Activated gamma-delta T cell treated with Interleukin-2 at 50 U/mL for 16 hours (primary cell): ENCODE results near the gene CCDC102B.
"Not testable (repeated sequence)": the region's sequence is repeated elsewhere in the genome, so short reads cannot be mapped to it uniquely, and the experiment has no call there.

Source experiments
- DNase-seq: peaks from one replicate; pipeline ENCODE4 v3.0.0-alpha.2; 2020

CCDC102B gene

DNA sequence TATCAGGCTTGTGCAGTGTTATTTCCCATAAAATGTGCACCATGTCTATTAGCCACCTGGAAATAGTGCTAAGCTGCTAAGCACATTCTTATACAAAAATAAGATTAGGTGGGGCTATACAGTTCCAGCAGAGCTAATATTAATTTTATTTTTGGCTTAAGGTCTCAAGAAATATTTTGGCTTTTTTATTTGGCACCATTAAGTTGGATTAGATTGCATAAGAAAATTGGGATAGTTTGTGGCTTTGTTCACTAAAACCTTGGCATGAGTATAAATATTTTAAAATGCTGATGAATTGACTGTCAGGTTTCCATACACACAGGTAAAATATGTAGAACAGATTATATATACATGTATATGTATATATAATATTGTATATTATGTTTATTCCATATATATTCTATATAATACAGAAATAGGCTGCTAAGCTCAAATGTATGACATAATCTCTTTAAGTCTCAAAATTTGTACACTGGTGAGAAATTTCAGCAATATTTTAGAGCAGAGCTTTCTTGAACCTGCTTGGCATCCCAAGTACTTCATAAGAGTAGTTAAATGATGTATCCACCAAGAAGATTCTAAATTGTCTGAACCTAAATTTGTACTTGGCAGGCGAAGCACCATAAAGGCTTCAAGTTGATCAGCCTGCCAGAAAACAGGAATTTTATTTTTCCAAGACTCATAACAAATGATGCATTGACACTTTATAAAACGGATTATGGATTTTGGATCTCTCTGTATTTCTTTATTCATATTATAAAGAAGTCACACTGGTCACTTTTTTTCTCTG lies 32.6 kb downstream of the CCDC102B start:
- no peak for DNase-seq

DNA sequence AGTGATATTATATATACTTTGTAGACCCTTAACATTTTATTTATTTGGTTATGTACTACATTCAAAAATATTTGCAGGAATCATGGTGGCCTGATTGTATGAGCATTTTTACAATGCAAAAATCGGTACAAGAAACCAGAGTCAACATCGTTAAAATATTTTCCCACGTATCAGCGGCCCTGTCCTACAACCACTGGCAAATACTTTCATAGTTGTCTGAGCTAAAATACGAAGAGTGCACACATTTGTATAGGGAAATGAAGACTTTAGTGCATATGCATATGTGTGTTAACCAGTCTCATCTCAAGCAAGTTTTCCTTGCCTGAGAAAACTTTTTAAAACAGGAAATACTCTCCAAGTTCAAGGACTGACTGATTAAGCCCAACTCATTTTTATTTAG lies 35.9 kb downstream of the CCDC102B start:
- no peak for DNase-seq

DNA sequence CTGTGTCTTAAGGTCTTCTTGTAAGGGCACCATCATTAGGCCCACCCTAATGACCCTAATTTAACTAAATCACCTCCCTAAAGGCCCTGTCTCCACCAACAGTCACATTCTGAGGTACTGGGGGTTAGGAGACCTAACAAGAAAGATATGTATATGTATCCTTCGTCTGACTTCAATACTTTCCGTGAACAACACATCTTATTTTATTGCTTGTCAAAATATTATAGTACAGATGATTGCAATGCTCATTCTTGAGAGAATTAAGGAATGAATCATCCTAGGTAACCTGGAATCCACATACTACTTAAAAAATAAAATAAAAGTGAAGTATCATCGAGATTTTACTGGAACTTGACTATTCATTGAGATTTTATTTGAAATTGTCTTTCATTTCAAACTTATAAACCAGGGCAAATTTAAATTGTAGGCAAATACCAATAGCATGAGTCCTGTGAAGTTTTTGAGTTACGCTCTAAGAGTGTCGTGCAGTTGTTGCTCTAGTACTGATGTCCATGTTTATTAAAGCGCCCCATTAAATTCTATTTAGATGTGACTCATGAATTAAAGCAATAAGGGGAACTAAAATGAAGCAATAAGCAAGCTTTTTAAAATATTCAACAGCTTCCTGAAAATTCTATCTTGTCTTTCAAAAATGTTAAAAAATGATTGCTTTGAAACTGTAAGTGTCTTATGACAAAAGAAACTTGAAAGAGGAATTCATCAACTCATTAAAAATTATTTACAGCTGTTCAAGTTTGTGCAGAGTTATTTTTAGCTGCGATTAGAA lies 40.0 kb downstream of the CCDC102B start:
- no peak for DNase-seq

DNA sequence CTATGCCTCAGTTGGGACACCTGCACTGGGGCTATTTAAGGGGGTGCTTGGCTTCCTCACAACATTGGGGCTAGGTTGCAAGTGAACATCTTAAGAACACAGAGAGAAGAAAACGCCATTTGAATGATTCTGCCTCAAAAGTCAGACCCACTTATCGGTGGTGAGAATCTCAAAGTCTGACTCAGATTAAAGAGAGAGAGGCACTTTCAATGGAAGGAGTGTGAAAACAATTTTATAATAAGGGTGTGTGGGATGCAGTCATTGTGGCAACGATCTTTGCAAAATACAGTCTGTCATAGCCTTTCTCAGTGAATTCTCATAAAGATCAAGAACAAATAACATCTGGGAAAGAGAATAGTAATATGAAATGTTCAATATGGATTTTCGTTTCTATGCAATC lies 41.8 kb downstream of the CCDC102B start:
- no peak for DNase-seq

DNA sequence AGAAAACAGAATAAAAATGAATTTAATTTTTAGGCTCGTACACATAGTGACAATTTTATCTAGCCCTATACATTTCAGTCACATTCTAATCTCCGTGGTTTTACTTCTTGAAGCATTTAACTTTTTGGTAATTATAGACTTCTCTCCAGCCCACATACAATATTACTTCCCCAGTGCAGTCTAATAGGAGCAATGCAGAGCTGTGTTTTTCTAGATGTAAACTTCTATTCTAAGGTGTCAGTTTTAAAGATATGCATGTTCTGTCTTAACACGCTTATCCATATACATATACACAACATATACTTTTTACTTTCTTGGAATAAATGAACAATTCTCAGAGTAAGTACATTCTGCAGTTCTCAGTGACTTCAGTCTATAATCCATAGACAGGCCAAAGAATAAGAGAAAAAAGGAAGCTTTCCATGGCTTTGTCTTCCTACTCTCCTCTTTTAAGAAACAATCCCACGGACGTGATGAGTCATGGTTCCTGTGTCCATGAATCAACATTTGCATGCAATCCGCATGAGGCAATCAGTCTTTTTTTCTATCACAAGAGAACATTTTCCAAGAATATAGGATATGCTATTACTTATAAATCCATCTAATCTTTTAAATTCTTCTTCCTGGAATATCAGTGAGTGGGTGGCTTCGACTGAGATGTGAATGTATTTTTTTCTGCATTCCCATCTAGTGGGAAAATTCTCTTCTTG lies 42.8 kb downstream of the CCDC102B start:
- DNase-seq, result no peak

DNA sequence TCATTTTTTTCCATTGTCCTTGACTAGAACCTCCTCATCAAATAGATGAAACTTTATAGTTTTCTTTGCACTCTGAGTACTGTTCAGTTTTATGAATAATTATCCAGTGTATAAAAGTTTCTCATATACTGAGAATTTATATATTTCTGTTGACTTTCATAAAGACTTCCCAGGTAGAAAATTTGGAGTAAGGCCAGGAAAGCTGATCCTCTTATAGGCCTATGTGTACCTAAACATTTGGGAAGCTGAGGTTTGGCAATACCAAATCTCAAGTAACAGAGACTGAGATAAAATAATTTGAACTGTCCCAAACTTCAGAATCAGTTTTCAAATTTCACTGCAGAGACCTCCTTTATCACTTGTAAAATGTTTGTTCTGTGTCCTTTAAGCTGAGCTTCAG lies 43.4 kb downstream of the CCDC102B start:
- DNase-seq, result no peak

DNA sequence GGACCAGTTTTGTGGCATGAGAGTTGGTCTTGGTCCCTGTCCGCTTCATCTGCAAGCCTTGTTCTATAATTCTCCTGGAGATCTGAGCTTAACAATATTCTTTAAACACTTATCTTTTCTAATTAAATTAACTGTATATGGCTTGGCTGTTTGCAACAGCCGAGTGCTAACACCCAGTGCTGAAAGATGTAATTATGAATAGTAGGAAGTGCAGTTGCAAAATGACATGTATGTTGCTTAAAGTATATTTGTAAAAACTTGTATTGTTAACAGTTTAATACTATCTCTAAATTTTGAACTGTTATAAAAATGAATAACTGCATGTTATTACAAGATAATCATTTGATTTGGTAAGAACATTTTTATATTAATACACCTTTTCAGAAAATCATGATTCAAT lies 45.1 kb downstream of the CCDC102B start:
- DNase-seq, result no peak

DNA sequence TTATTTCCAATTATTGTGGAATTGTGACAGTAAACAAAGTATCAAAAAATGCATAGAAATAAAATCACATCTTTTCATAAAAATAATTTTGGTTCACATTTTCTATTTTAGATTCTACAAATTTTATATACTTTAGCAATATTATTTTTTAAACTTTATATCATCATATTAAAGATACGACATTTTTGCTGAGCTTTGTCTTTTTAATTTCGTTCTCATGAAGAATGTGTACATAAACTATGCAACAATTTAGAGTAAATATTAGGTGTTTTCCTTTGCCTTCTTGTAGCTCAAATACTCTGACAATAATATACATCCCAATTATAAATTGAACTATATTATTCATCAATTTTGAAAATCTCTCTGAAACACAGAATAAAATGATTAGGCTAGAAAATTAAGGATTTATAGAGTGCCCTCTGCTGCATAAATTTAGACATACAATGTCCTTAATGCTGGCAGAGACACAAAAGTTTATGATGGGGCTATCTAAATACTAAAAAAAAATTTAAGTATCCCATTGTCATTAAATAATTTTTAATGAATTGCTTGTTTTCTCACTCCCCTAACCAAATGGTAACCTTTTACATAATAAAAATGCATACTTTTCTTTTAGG lies 45.7 kb downstream of the CCDC102B start:
- no peak for DNase-seq

DNA sequence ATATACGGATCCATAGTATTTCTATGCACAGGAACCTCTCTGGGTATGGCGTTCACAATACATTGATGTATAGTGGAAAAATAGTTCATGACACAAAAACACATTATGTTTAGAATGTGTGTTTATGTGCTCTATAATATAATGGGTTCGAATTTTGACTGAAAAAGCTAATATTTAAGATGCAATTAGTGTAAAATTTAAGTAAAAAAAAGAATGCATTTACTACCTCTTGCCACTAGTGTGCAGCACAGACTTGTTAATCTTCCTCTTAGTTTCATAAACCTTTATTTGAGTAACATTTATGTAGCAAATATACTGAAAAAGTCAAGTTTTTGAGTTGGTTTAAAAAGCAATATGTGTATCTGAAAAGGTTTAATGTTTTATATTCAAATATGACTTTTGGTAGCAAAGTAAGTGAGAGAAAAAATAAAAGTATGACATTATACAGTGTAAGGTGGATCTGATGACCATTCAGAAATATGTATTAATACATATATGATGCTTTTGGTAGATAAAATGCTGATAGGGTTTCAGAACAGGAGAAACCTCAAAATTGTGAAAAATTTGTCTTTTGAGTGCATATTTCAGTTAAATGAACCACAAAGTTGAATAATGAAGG lies 49.4 kb downstream of the CCDC102B start:
- no peak for DNase-seq

DNA sequence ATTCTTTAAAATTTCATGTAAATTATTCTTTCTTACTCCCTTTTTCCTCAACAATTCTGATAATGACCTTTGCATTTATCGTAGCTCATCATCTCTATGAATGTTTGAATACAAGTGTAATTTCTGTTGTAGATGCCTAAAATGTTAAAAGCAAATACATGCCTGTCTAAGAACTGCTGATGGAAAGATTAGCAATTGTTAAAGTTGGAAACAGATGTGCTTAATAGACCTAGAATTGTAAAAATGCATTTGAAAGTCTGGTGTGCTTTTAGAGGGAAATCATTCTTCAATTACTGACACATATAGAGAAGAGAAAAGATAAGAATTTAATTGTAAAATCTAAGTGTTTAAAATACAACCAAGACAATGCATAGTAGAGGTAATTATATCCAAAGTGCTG lies 50.4 kb downstream of the CCDC102B start:
- DNase-seq, result no peak

DNA sequence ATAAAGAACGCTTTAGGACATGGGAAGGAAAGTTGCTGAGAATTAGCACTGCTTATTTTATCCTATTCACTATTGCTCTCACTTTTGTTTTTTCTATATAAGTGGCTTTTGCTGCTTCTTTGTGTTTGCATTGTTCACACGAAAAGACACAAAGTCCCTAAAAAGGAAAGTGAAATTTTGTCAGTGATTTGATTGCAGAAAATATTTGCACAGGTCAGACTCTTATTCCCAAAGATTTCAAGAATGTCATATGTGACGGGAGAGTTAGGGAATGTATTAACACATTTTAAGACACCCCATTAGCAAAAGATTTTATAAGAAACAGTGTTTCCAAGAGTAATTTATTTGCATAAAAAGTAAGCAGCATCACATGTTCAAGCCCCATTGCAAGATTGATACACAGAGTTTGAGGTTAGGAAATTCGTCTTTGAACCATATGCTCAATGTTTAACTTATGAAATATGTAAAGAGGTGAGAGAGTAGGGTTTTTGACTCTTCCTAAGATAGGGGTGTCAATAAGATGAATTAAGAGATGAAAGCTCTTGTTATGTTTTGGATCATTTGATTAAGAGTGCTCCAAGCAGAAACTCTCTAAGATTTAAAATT lies 57.0 kb downstream of the CCDC102B start:
- DNase-seq, result no peak

DNA sequence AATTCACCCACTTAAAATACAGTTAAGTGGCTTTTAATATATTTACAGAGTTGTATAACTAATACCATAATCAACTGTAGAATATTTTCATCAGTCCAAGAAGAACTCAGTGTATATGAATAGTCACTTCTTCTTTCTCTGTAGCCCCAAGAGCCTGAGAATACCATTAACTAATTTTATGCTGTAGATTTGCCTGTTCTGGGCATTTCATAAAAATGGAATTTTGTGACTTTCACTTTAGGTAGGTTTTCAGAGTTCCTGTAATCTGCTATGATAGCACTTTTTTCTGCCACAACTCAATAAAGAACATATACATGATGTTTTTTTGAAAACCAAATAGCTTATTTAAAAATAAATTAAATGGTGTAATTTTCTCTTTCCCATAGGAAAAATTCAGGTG lies 57.6 kb downstream of the CCDC102B start:
- no peak for DNase-seq

DNA sequence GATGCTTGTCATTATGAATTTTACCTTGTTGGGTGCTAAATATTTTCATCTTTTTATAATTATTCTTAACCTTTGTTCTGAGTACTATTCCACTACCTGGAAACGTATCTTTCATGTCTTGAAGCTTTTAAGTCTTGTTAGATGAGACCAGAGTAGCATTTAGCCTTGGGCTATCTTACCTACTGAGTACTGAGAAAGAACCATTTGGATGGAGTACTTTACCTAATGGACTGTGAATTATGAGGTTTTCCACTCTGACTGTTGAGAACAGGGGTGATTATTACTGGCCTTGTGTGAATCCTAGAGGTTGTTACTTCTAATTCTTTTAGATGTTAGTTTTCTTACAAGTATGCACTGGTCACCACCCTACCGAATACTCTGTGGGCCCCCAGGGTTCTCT lies 63.5 kb downstream of the CCDC102B start:
- DNase-seq, result no peak

DNA sequence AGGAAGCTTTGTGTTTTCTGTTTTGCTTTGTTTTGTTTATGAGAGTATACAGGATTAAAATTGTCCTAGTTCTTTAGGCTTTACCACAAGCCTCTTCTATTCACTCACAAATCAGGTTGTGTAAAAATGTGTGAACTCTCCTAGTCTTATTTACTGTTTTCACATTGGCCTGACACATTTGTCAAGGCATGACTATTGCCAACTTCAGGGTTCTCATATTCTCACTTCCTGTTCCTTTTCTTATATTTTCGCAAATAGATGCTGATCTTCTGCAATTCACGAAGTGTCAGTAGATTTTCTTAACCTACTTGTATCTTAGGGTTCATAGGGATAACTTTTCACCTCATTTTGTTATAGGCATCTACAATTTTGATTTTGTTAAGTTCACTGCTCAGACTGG lies 67.1 kb downstream of the CCDC102B start:
- no peak for DNase-seq

DNA sequence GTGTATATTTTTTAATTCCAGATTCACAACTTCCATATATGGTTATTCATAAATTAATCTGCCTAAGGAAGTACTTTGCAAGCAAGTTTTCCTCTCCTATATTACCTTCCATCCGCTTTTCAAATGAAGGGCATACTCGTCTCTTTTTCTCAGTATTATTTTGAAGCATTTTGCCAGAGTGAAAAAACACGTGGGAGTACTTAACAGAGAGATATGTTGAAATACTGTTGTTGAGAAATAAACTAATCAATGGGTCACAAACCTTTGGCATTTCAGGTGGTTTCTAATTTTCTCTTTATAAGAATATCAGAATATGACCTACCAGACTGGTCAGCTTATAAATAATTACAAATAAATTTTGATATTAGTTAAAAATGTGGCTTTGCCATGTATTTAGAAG lies 67.6 kb downstream of the CCDC102B start:
- no peak for DNase-seq

DNA sequence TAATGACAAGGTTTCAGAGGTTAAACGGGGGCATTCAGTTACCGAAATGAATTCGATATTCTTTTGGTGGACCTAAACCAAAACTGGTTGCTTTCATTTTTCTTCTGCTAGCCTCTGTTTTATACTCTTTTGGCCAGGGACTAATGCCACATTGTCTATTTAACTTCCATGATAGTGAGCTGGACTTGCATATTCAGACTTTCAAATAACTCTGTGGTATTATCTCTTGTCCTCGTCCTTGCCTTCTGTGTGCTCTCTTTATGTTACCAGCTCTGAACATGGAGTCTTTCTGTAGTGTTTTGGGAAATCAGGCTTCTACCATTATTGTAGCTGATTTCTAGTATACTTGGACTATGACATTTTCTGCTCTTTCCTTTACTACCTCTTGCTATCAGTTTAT lies 75.1 kb downstream of the CCDC102B start:
- DNase-seq, result no peak

DNA sequence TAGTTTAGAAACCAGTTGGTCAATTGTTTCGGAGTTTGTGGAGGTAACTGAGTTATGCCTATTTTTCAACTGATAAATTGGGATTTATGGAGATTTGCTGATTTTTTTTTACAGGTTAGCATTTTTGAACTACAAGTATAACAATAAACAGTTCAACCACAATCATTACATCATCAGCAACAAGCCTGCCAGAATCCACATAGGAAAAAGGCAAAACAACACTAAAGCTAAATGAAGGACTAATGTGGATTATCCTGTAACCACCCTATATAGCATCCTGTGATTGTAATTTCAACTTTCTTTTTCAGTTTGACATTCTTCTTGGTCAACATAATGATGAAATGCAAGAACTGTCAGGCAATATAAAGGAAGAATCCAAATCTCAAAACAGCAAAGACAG lies 76.5 kb downstream of the CCDC102B start:
- DNase-seq, result no peak

DNA sequence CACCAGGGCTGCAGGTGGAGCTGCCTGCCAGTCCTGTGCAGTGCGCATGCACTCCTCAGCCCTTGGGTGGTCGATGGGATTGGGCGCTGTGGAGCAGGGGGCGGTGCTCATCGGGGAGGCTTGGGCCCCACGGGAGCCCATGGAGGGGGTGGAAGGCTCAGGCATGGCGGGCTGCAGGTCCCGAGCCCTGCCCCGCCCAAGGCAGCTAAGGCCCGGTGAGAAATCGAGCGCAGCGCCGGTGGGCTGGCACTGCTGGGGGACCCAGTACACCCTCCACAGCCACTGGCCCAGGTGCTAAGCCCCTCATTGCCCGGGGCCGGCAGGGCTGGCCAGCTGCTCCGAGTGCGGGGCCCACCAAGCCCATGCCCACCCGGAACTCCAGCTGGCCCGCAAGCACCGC lies 82.1 kb downstream of the CCDC102B start:
- DNase-seq, result not testable (repeated sequence)

DNA sequence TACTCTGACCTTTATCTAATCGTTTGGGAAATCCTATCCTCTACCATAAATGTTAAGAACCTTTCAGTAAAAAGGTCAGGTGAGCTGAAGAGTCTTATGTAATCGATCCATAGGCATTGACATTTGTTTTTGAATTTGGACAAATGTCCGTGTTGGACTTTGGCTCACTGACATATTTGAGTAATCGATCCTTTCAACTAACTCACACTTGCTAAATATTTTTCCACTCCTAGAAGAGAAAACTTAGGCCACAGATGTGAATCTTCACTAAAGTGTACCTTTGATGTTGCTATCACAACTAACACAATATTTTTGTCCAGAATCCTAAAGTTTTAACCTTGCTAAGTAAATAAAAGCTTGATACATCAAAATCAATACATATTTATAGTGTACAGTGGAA lies 89.5 kb downstream of the CCDC102B start:
- DNase-seq, result no peak

DNA sequence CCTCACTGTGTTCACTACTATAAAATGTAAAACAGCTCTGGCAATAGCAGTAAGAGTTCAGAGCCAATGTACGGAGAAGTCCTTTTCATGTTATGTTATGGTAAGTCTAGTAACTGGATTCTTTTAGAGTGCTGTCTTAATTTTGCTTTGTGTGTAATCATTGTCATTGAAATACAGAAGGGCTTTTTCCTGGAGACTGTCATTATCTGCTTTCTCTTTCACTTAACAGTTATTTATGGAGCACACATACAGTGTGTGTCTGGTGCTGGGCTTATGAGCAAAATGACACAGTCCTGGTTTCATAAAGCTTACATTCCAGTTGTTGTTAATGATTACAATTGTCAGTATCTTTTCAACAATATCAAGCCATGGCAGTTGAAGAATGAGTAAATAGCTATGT lies 95.5 kb downstream of the CCDC102B start:
- DNase-seq, result no peak

DNA sequence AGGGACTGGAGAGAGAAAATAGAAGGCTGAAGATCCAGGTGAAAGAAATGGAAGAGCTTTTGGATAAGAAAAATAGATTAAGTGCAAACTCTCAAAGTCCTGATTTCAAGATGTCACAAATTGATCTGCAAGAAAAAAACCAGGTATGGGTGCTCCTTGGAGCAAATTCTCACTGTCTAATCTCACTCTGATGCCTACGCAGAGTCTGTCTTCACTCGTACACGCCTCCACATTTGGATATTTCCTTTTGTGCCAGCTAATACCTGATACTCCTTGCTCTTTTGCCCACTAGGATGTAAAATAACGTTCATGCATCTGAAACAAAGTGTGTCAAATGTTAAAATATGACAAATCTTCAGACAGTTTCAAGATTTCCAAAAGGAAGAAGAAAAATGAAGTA lies 99.4 kb downstream of the CCDC102B start:
- no peak for DNase-seq

DNA sequence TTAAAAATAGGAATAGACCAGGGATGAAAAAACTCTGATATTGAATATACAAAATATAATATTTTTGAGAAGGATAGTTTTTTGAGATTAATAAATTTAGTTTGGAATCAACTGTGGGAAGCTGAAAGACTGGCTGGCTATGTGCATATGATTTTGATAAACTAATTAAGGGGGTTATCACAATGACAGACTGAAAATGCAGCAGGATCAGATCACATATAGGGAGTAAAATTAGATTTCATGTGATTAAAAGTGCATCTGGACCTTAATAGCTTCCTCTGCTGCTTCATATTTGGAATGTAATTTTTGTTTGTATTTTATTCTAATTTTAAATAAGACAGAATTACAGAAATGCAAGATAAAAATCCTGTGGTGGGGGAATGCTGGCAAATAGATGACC lies 111.7 kb downstream of the CCDC102B start:
- DNase-seq, result no peak

DNA sequence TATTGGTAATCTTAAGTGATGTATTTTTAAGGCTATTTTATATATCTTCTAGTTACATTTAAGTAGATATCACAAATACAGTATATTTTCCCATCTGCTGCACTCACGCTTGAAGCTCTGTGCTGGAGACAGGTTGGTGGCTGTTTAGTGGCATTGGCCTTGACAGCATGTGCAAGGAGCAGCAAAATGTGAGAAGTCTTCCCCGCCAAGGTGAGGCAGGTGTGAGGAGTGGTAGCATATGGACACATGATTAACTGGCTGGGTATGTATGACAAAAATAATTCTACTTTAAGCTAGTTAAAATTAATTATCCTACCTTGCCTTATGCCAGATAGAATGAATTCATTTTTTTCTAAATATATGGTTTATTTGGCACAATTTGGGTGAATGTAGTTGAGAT lies 117.2 kb downstream of the CCDC102B start:
- no peak for DNase-seq
